HepG2 (cell line): Measurements from ENCODE around the gene AGXT. TPM values are rescaled to one million over a fixed set of nuclear protein-coding genes. Genes with fewer than 3 reads are reported as not detected.

ENCODE experiments used
- ATAC-seq: fragments of 200-7000 bp; cut with Tn5 transposase; 3 replicates; pipeline ENCODE4 v1.9.1; 2020; ENCODE audit warnings: mild to moderate bottlenecking, moderate library complexity
- Bru-seq: library from RNA; stranded (reverse); fragments of 400-500 nt; gene quantifications from one replicate; lab custom pipeline; 2021; lab: Mats Ljungman, UMichigan
- BruChase-seq, 2 experiments: library from RNA; stranded (reverse); fragments of 400-500 nt; gene quantifications; one replicate each; lab custom pipeline; 2021; lab: Mats Ljungman, UMichigan
- BruUV-seq: library from RNA; stranded (reverse); fragments of 400-500 nt; replicated peaks from 2 replicates; lab custom pipeline; 2021; lab: Mats Ljungman, UMichigan
- CTCF ChIA-PET: fragments of 300-600 bp; formaldehyde crosslinking; extraction: SDS; loops from one replicate; lab custom pipeline; 2021; ENCODE audit warnings: low total read pairs, inconsistent platforms, low intra/inter-chr PET ratio; lab: Yijun Ruan, JAX
- POLR2A ChIA-PET: fragments of 350-600 bp; sonication (Branson Sonifier 250); formaldehyde crosslinking; loops from one replicate; lab custom pipeline; 2020; ENCODE audit warnings: antibody characterized with exemption, inconsistent platforms; lab: Yijun Ruan, JAX
- DNase-seq: peaks from one replicate; pipeline ENCODE4 v3.0.0-alpha.2; 2015; ENCODE audit warnings: low spot score
- FAIRE-seq: peaks from 3 replicates; lab custom pipeline; 2011; peaks lifted over from hg19 to GRCh38; lab: Jason Lieb, UNC
- H2AFZ ChIP-seq: one replicate; pipeline ENCODE4 v1.6.1; 2011; ENCODE audit warnings: low read length, inconsistent platforms
- H3K27ac ChIP-seq: fragments of 300-600 bp; 3 replicates; pipeline ENCODE4 v1.8.0; 2011; ENCODE audit warnings: mixed run types, mild to moderate bottlenecking, mixed read lengths, low read length, inconsistent platforms; ENCODE audit not compliant: insufficient read depth; ENCODE audit errors: extremely low read length
- H3K27me3 ChIP-seq, 2 experiments: fragments of 200-600 bp in 1 of 2; 2 replicates in 1 of 2; 3 replicates in 1 of 2; pipeline versions ENCODE4 v1.6.0 to v1.8.0; 2011; ENCODE audit warnings: low read length in 2 of 2, mild to moderate bottlenecking in 2 of 2, moderate library complexity in 2 of 2, inconsistent platforms in 1 of 2; ENCODE audit not compliant: insufficient read depth in 2 of 2, control insufficient read depth in 1 of 2
- H3K36me3 ChIP-seq, 2 experiments: fragments of 200-600 bp in 1 of 2; replicated peaks in 1 of 2; 2 replicates in 1 of 2; 3 replicates in 1 of 2; pipeline versions ENCODE4 v1.5.1 to v1.8.0; 2011; ENCODE audit warnings: low read length in 2 of 2, inconsistent platforms in 1 of 2; ENCODE audit not compliant: insufficient read depth in 2 of 2, control insufficient read depth in 1 of 2
- H3K4me1 ChIP-seq: 2 replicates; pipeline ENCODE4 v1.5.1; 2012; ENCODE audit warnings: low read length, inconsistent platforms; ENCODE audit not compliant: insufficient read depth
- H3K4me2 ChIP-seq: 2 replicates; pipeline ENCODE4 v1.6.0; 2011; ENCODE audit warnings: low read depth, low read length, inconsistent platforms
- H3K4me3 ChIP-seq, 3 experiments: fragments of 200-600 bp in 1 of 3; sonication (generic), shearing (Covaris generic) in 1 of 3; replicated peaks in 1 of 3; 2 replicates each; pipeline ENCODE4 v1.5.1; 2011 to 2016; ENCODE audit warnings: low read length in 3 of 3, inconsistent platforms in 2 of 3, low read depth in 2 of 3, mild to moderate bottlenecking in 2 of 3, control low read depth in 1 of 3, mixed read lengths in 1 of 3; ENCODE audit not compliant: insufficient read depth in 1 of 3
- H3K79me2 ChIP-seq: one replicate; pipeline ENCODE4 v1.6.1; 2011; ENCODE audit warnings: low read length, inconsistent platforms; ENCODE audit not compliant: insufficient read depth
- H3K9ac ChIP-seq: 2 replicates; pipeline ENCODE4 v1.6.0; 2011; ENCODE audit warnings: mild to moderate bottlenecking, low read depth, low read length, inconsistent platforms; ENCODE audit not compliant: insufficient read depth
- H3K9me3 ChIP-seq: 2 replicates; pipeline ENCODE4 v1.5.1; 2012; ENCODE audit warnings: mild to moderate bottlenecking, low read length
- H4K20me1 ChIP-seq: 2 replicates; pipeline ENCODE4 v1.6.0; 2011; ENCODE audit warnings: inconsistent platforms, mild to moderate bottlenecking, low read length, moderate library complexity; ENCODE audit not compliant: insufficient read depth
- ELF3 ChIP-seq: IDR thresholded peaks from 2 replicates; pipeline ENCODE4 v1.6.1; 2016; ENCODE audit warnings: missing genetic modification reagents, missing compliant biosample characterization
- ESRRA ChIP-seq: sonication (generic); formaldehyde crosslinking; IDR thresholded peaks from 2 replicates; pipeline ENCODE4 v1.5.1; 2020; ENCODE audit warnings: mild to moderate bottlenecking, low read depth, missing genetic modification reagents
- FLYWCH1 ChIP-seq: sonication (generic); formaldehyde crosslinking; IDR thresholded peaks from 2 replicates; pipeline ENCODE4 v1.8.1; 2023; ENCODE audit warnings: mild to moderate bottlenecking, missing genetic modification reagents
- MED8 ChIP-seq: sonication (generic); formaldehyde crosslinking; IDR thresholded peaks from 2 replicates; pipeline ENCODE4 v1.8.1; 2023; ENCODE audit warnings: mild to moderate bottlenecking, missing genetic modification reagents; ENCODE audit not compliant: insufficient replicate concordance
- NCOA2 ChIP-seq: sonication (generic); formaldehyde crosslinking; IDR thresholded peaks from 2 replicates; pipeline ENCODE4 v1.8.0; 2022; ENCODE audit warnings: inconsistent platforms
- STAT5B ChIP-seq: sonication (generic); formaldehyde crosslinking; IDR thresholded peaks from 2 replicates; pipeline ENCODE4 v1.4.0; 2020; ENCODE audit warnings: missing genetic modification reagents
- ZBTB20 ChIP-seq: sonication (generic); formaldehyde crosslinking; IDR thresholded peaks from 2 replicates; pipeline ENCODE4 v1.8.1; 2023; ENCODE audit warnings: missing genetic modification reagents, low read depth, mild to moderate bottlenecking, borderline replicate concordance
- ZFP1 ChIP-seq: IDR thresholded peaks from 2 replicates; pipeline ENCODE4 v1.6.1; 2016
- ZNF263 ChIP-seq: sonication (generic); formaldehyde crosslinking; IDR thresholded peaks from 2 replicates; pipeline ENCODE4 v1.4.0; 2020; ENCODE audit warnings: missing genetic modification reagents
- ZNF543 ChIP-seq: sonication (generic); formaldehyde crosslinking; IDR thresholded peaks from 2 replicates; pipeline ENCODE4 v1.4.0; 2020; ENCODE audit warnings: mild to moderate bottlenecking, missing genetic modification reagents
- ZNF761 ChIP-seq: sonication (generic); formaldehyde crosslinking; conservative IDR thresholded peaks from 2 replicates; pipeline ENCODE4 v1.4.0; 2020; ENCODE audit warnings: mild to moderate bottlenecking, missing genetic modification reagents
- ZNF768 ChIP-seq: sonication (generic); formaldehyde crosslinking; IDR thresholded peaks from 2 replicates; pipeline ENCODE4 v1.4.0; 2020; ENCODE audit warnings: missing genetic modification reagents
- WGBS: methylation state at CpG from one replicate; pipeline ENCODE4 v1.1.6; 2017; ENCODE audit warnings: low lambda C conversion rate; 5-methylcytosine and 5-hydroxymethylcytosine counted together
- in situ Hi-C: cut with HindIII; loops from 2 replicates; pipeline ENCODE4 v1.10.0; 2017; ENCODE audit warnings: low pct_unique_long_range_greater_than_20kb; ENCODE audit not compliant: extremely low pct_ligation_motif_present
- intact Hi-C: fragments of 100-400 bp; cut with micrococcal nuclease; formaldehyde crosslinking; loops from one replicate; pipeline ENCODE4 v1.10.0; 2022; ENCODE audit not compliant: unreplicated experiment
- long read RNA-seq, 2 experiments: library from RNA in 1 of 2; library from polyadenylated mRNA in 1 of 2; stranded (forward) in 1 of 2; unstranded in 1 of 2; transcript quantifications; one replicate each; pipeline ENCODE4 v2.0.0, GENCODE V29; 2019 to 2022
- polyA minus RNA-seq, 3 experiments: library from RNA; depleted of rRNA, polyadenylated mRNA; stranded (reverse); fragments of >200 nt; gene quantifications; 2 replicates each; pipeline ENCODE4 v1.2.3, GENCODE V29; 2011; ENCODE audit warnings: low replicate concordance in 1 of 3
- polyA plus RNA-seq, 8 experiments: library from polyadenylated mRNA; depleted of rRNA in 3 of 8; stranded (reverse) in 7 of 8; unstranded in 1 of 8; fragments of >200 nt; fragmentation: Illumina TruSeq in 4 of 8; extraction: Trizol in 4 of 8; gene quantifications; 2 replicates each; pipeline versions ENCODE4 v1.2.1 to v1.2.3, GENCODE V29; 2011 to 2016; ENCODE audit warnings: low read depth in 4 of 8, missing spikeins in 1 of 8, mixed read lengths in 1 of 8; ENCODE audit not compliant: insufficient read depth in 1 of 8
- total RNA-seq, 5 experiments: library from RNA; depleted of rRNA; stranded (reverse); fragments of >200 nt; fragmentation: Illumina TruSeq; extraction: Trizol; gene quantifications; 2 replicates each; pipeline ENCODE4 v1.2.3, GENCODE V29; 2016; ENCODE audit warnings: low read depth in 1 of 5
- TF ChIP-seq, protein P1 (sequence below): IDR thresholded peaks from 2 replicates; pipeline ENCODE4 v1.6.1; 2016; ENCODE audit warnings: mild to moderate bottlenecking
- TF ChIP-seq, protein P2 (sequence below): sonication (generic); formaldehyde crosslinking; IDR thresholded peaks from 2 replicates; pipeline ENCODE4 v1.9.0; 2021; ENCODE audit warnings: missing genetic modification reagents, borderline replicate concordance

The AGXT gene
- 30.5 and 41.9 TPM in 2 replicates for total RNA-seq (2016; rRNA removed; fragmentation: Illumina TruSeq; extraction: Trizol)
- total RNA-seq (2016; cell fraction: cytosol; rRNA removed; fragmentation: Illumina TruSeq; extraction: Trizol; ENCODE audit: low read depth): 13.0 and 14.7 TPM in 2 replicates
- 26.6 and 43.3 TPM in 2 replicates for total RNA-seq (2016; cell fraction: insoluble cytoplasmic fraction; rRNA removed; fragmentation: Illumina TruSeq; extraction: Trizol)
- 16.6 and 19.6 TPM in 2 replicates for total RNA-seq (2016; cell fraction: membrane; rRNA removed; fragmentation: Illumina TruSeq; extraction: Trizol)
- total RNA-seq (2016; cell fraction: nucleus; rRNA removed; fragmentation: Illumina TruSeq; extraction: Trizol): 38.2 and 44.0 TPM in 2 replicates
- 96.1 and 133 TPM in 2 replicates for polyA plus RNA-seq (2011; rRNA removed)
- polyA plus RNA-seq (2011; cell fraction: cytosol; rRNA removed): 35.6 and 52.0 TPM in 2 replicates
- 938 and 1,041 TPM in 2 replicates for polyA plus RNA-seq (2011; cell fraction: nucleus; rRNA removed)
- polyA plus RNA-seq (2012): 57.7 and 74.1 TPM in 2 replicates
- polyA plus RNA-seq (2016; cell fraction: cytosol; fragmentation: Illumina TruSeq; extraction: Trizol; ENCODE audit: low read depth): 16.7 and 17.4 TPM in 2 replicates
- 26.4 and 36.5 TPM in 2 replicates for polyA plus RNA-seq (2016; cell fraction: insoluble cytoplasmic fraction; fragmentation: Illumina TruSeq; extraction: Trizol; ENCODE audit: low read depth)
- polyA plus RNA-seq (2016; cell fraction: membrane; fragmentation: Illumina TruSeq; extraction: Trizol; ENCODE audit: low read depth): 15.2 and 17.5 TPM in 2 replicates
- polyA plus RNA-seq (2016; cell fraction: nucleus; fragmentation: Illumina TruSeq; extraction: Trizol; ENCODE audit: insufficient read depth, low read depth): 101 and 109 TPM in 2 replicates
- 67.0 TPM in 1 of 2 replicates, not detected in the other for polyA minus RNA-seq (2011; rRNA and poly(A)+ RNA removed; ENCODE audit: low replicate concordance)
- 22.8 and 31.0 TPM in 2 replicates for polyA minus RNA-seq (2011; cell fraction: cytosol; rRNA and poly(A)+ RNA removed)
- polyA minus RNA-seq (2011; cell fraction: nucleus; rRNA and poly(A)+ RNA removed): 64.6 and 66.1 TPM in 2 replicates
- Bru-seq, nascent RNA: percentile 55 among the genes with signal in this experiment
- percentile 60 among the genes with signal in this experiment for BruChase-seq, experiment 1, labeled RNA remaining after a 6-hour chase
- BruChase-seq, experiment 2, labeled RNA remaining after a 2-hour chase: percentile 51 among the genes with signal in this experiment
- long read RNA-seq, experiment 1, transcript AGXT-201 (11 exons, 1,865 nt): major isoform, 76 of 99 reads
- long read RNA-seq, experiment 1, partial matches to known transcripts: 13 of 99 reads
- long read RNA-seq, experiment 1, other reads (novel, unspliced or antisense): 9 of 99 reads
- long read RNA-seq, experiment 2, transcript AGXT-201 (11 exons, 1,865 nt): major isoform, 50 of 75 reads
- long read RNA-seq, experiment 2, partial matches to known transcripts: 18 of 75 reads
- long read RNA-seq, experiment 2, other reads (novel, unspliced or antisense): 6 of 75 reads

- intact Hi-C loops (no loop called here), in situ Hi-C loops (loop anchor here (25.0 kb wide), 1 partner anchor 769 kb away; the partner anchor contains the start of genes ATG4B and THAP4)
- 0 out of 5 replicates have a peak, but pooled peaks cover 0 to under 1% of the 10 kb centered on the region in 2 experiments for H3K27me3 ChIP-seq
- H3K79me2 ChIP-seq: no peaks in the 10 kb centered on the region
- DNase-seq (peak; percentile 71), FAIRE-seq (peak; percentile 96), ATAC-seq (peak; percentile 74)
- peak within 1 kb of the TSS; percentile 72 for H3K4me2 ChIP-seq
- BruUV-seq: no TSS peak
- H3K9me3 ChIP-seq: no peaks in the 10 kb centered on the region
- peak within 1 kb of the TSS; percentile 58 for H3K9ac ChIP-seq
- H3K36me3 ChIP-seq: no peaks in the 10 kb centered on the region
- peaks cover 98% of the 10 kb centered on the region for H3K4me1 ChIP-seq
- H4K20me1 ChIP-seq: no peaks in the 10 kb centered on the region
- peak within 1 kb of the TSS in 2 of 3 experiments; percentile 26 to 52; a peak in 4 of 6 replicates for H3K4me3 ChIP-seq
- H2AFZ ChIP-seq: peak within 1 kb of the TSS; percentile 67
- ChIA-PET POLR2A (interaction anchor here (1.3 to 3.4 kb wide), 5 partner anchors 8 to 46 kb away, joined by 4 to 49 read pairs (median 5); no protein-coding TSS in a partner anchor), CTCF (no interaction called here)
- H3K27ac ChIP-seq: peak within 1 kb of the TSS; percentile 89
- WGBS: 24% methylated on average over 19 of the region's 21 CpGs
- TF ChIP-seq FLYWCH1 (no peak), MED8 (CRISPR knock-in tag) (no peak), ELF3 (peak; percentile 69; the same call in 1 of the 2 replicates), NCOA2 (CRISPR knock-in tag) (peak; percentile 78), ZNF761 (peak; percentile 56), ZFP1 (CRISPR knock-in tag) (0 out of 2 replicates have a peak, but pooled peaks have one; percentile 27), ZNF543 (CRISPR knock-in tag) (peak; percentile 67; the same call in 1 of the 2 replicates), ZNF768 (CRISPR knock-in tag) (0 out of 2 replicates have a peak, but pooled peaks have one; percentile 33), ESRRA (peak; percentile 76; the same call in 1 of the 2 replicates), STAT5B (CRISPR knock-in tag) (no peak), ZNF263 (peak; percentile 87), ZBTB20 (CRISPR knock-in tag) (peak; percentile 78; the same call in 1 of the 2 replicates)
- TF ChIP-seq, protein P1, sequence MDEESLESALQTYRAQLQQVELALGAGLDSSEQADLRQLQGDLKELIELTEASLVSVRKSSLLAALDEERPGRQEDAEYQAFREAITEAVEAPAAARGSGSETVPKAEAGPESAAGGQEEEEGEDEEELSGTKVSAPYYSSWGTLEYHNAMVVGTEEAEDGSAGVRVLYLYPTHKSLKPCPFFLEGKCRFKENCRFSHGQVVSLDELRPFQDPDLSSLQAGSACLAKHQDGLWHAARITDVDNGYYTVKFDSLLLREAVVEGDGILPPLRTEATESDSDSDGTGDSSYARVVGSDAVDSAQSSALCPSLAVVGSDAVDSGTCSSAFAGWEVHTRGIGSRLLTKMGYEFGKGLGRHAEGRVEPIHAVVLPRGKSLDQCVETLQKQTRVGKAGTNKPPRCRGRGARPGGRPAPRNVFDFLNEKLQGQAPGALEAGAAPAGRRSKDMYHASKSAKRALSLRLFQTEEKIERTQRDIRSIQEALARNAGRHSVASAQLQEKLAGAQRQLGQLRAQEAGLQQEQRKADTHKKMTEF (CRISPR knock-in tag): peak; percentile 76
- TF ChIP-seq, protein P2, sequence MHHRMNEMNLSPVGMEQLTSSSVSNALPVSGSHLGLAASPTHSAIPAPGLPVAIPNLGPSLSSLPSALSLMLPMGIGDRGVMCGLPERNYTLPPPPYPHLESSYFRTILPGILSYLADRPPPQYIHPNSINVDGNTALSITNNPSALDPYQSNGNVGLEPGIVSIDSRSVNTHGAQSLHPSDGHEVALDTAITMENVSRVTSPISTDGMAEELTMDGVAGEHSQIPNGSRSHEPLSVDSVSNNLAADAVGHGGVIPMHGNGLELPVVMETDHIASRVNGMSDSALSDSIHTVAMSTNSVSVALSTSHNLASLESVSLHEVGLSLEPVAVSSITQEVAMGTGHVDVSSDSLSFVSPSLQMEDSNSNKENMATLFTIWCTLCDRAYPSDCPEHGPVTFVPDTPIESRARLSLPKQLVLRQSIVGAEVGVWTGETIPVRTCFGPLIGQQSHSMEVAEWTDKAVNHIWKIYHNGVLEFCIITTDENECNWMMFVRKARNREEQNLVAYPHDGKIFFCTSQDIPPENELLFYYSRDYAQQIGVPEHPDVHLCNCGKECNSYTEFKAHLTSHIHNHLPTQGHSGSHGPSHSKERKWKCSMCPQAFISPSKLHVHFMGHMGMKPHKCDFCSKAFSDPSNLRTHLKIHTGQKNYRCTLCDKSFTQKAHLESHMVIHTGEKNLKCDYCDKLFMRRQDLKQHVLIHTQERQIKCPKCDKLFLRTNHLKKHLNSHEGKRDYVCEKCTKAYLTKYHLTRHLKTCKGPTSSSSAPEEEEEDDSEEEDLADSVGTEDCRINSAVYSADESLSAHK (CRISPR knock-in tag): no peak
These were observed at the start of gene AGXT for GRCh38 chr2:240868286-240869108. AGXT (plus strand) TSS chr2:240868824; CDS start chr2:240868866, 42 bp downstream.
